Cardiac fibroblast (primary cell): ENCODE data around the gene SVOPL.
A peak's percentile ranks its signal among the peaks of the same experiment; 100 is the strongest.

ENCODE experiments used
- DNase-seq, 2 donors: peaks; one replicate each; pipeline versions ENCODE4 v3.0.0 to v3.0.0-alpha.2; 2010; ENCODE audit warnings: low read depth in 2 of 2
- H3K4me3 ChIP-seq, 2 donors: replicated peaks in 1 of 2; 1 replicate in 1 of 2; 2 replicates in 1 of 2; pipeline ENCODE4 v1.5.1; 2011; ENCODE audit warnings: low read depth in 2 of 2, low read length in 2 of 2, mild to moderate bottlenecking in 2 of 2, moderate library complexity in 1 of 2
- TF ChIP-seq, protein P1 (sequence below): IDR thresholded peaks from one replicate; pipeline ENCODE4 v1.5.1; 2011; ENCODE audit warnings: low read depth, mild to moderate bottlenecking, low read length, inconsistent platforms

Gene SVOPL

GRCh38 chr7:138564365-138564764 lies 136.8 kb downstream of the SVOPL start:
- H3K4me3 ChIP-seq, result no peak overlapping the region
- TF ChIP-seq, protein P1, sequence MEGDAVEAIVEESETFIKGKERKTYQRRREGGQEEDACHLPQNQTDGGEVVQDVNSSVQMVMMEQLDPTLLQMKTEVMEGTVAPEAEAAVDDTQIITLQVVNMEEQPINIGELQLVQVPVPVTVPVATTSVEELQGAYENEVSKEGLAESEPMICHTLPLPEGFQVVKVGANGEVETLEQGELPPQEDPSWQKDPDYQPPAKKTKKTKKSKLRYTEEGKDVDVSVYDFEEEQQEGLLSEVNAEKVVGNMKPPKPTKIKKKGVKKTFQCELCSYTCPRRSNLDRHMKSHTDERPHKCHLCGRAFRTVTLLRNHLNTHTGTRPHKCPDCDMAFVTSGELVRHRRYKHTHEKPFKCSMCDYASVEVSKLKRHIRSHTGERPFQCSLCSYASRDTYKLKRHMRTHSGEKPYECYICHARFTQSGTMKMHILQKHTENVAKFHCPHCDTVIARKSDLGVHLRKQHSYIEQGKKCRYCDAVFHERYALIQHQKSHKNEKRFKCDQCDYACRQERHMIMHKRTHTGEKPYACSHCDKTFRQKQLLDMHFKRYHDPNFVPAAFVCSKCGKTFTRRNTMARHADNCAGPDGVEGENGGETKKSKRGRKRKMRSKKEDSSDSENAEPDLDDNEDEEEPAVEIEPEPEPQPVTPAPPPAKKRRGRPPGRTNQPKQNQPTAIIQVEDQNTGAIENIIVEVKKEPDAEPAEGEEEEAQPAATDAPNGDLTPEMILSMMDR, result no peak
- DNase-seq, result no peak

DNA sequence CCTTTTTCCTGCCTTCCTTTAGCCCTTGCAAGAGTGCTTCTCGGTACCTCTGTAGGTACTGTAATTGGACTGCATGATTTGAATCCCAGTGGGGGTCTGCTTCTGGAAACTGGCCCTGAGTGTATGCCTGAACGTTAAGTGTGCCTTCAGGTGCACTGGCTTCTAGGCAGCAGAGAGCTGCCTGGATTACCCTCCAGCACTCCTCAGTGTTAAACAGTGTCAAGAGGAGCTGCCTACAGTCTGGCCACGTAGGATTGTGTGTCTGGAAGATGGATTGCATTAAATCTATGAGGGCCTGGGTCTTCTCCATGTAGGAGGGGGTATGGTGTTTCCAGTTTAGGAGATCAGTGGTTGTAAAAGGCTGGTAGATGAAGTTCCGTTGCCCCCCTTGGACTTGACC lies 137.4 kb downstream of the SVOPL start:
- TF ChIP-seq, protein P1, result no peak
- no peak for DNase-seq
- H3K4me3 ChIP-seq, result no peak overlapping the region

GRCh38 chr7:138559448-138559847 lies 141.7 kb downstream of the SVOPL start:
- no peak overlapping the region for H3K4me3 ChIP-seq
- TF ChIP-seq, protein P1, result no peak
- no peak for DNase-seq

- DNase-seq, result peak; percentile 17 to 21
- TF ChIP-seq, protein P1, result no peak
- H3K4me3 ChIP-seq, result no peak overlapping the region
Observed at GRCh38 chr7:138556771-138557484, 144.2 kb downstream of the SVOPL start.

DNA sequence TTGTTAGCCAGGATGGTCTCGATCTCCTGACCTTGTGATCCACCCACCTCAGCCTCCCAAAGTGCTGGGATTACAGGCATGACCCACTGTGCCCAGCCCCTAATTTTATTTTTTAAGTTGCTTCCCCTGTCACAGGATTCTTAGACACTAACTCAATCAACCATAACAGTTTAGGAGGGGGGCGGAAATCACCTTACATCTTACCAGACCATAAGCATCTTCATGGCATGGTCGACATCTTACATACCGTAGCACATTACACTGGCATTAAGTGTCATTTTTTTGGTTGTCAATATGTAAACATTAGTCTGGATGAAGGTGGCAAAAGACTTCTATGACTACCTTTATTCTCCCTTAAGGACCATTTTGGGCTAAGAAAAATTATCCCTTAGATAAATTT lies 145.5 kb downstream of the SVOPL start:
- TF ChIP-seq, protein P1, result no peak
- H3K4me3 ChIP-seq, result no peak overlapping the region
- DNase-seq, result no peak

- TF ChIP-seq, protein P1, result no peak
- H3K4me3 ChIP-seq, result no peak overlapping the region
- no peak for DNase-seq
Observed at GRCh38 chr7:138554674-138555073, 146.5 kb downstream of the SVOPL start.

- TF ChIP-seq, protein P1, result no peak
- no peak for DNase-seq
- no peak overlapping the region for H3K4me3 ChIP-seq
Observed at GRCh38 chr7:138553805-138554204, 147.4 kb downstream of the SVOPL start.
